Liver (tissue), 2 donors: Measurements from ENCODE around the gene EIF4H.

Experiments used
- CTCF ChIP-seq: fragments of 150-350 bp; IDR thresholded peaks from 2 replicates; pipeline ENCODE4 v1.5.1; 2017; ENCODE audit warnings: improper control_type of control experiment, low read depth, low read length; ENCODE audit not compliant: missing input control
- FOXA1 ChIP-seq: IDR thresholded peaks from 2 replicates; pipeline ENCODE4 v1.6.1; 2016; ENCODE audit warnings: antibody characterized with exemption
- REST ChIP-seq: IDR thresholded peaks from 2 replicates; pipeline ENCODE4 v1.6.1; 2016; ENCODE audit warnings: antibody characterized with exemption, mild to moderate bottlenecking
- ZBTB33 ChIP-seq: IDR thresholded peaks from 2 replicates; pipeline ENCODE4 v1.6.1; 2016; ENCODE audit warnings: antibody characterized with exemption
- donor health status: healthy.

GRCh38 chr7:74138334-74138867 lies 35.8 kb upstream of the EIF4H start:
- TF ChIP-seq CTCF (no peak), ZBTB33 (no peak), REST (no peak), FOXA1 (no peak)
